Uterus (tissue), 4 donors: ENCODE results near the gene PTPRN2. TPM values are rescaled to one million over a fixed set of nuclear protein-coding genes. Genes with fewer than 3 reads are reported as not detected.

Experiments used
- DNase-seq, 2 donors: peaks; one replicate each; pipeline ENCODE4 v3.0.0-alpha.2; 2019 to 2020
- H3K27ac ChIP-seq, 2 donors: fragments of 200-600 bp; sonication (generic); 1 replicate in 1 of 2; 2 replicates in 1 of 2; pipeline ENCODE4 v1.5.1; 2016 to 2018
- H3K27me3 ChIP-seq, 2 donors: fragments of 200-600 bp; sonication (generic); one replicate each; pipeline ENCODE4 v1.5.1; 2018 to 2019; ENCODE audit warnings: control low read depth in 1 of 2
- H3K36me3 ChIP-seq, 2 donors: fragments of 200-600 bp; sonication (generic); one replicate each; pipeline ENCODE4 v1.5.1; 2019; ENCODE audit warnings: control low read depth in 1 of 2
- H3K4me1 ChIP-seq, 2 donors: fragments of 200-600 bp; sonication (generic); one replicate each; pipeline ENCODE4 v1.5.1; 2018 to 2019; ENCODE audit warnings: control low read depth in 1 of 2
- H3K4me3 ChIP-seq, 2 donors: fragments of 200-600 bp; sonication (generic); 1 replicate in 1 of 2; 2 replicates in 1 of 2; pipeline ENCODE4 v1.5.1; 2018 to 2019; ENCODE audit warnings: mild to moderate bottlenecking in 1 of 2
- H3K9me3 ChIP-seq, 2 donors: fragments of 200-600 bp; sonication (generic); one replicate each; pipeline ENCODE4 v1.5.1; 2019; ENCODE audit warnings: control low read depth in 1 of 2
- CTCF ChIP-seq, 4 experiments: fragments of 200-600 bp in 2 of 4; fragments of 450-650 bp in 2 of 4; sonication (generic) in 2 of 4; IDR thresholded peaks; one replicate each; pipeline ENCODE4 v1.5.1; 2016 to 2019; ENCODE audit warnings: antibody characterized with exemption in 4 of 4, mild to moderate bottlenecking in 2 of 4, moderate library complexity in 1 of 4
- POLR2A ChIP-seq, 2 donors: fragments of 450-650 bp; IDR thresholded peaks; one replicate each; pipeline ENCODE4 v1.6.1; 2016; ENCODE audit warnings: antibody characterized with exemption in 2 of 2, mild to moderate bottlenecking in 1 of 2, moderate library complexity in 1 of 2
- intact Hi-C: fragments of 100-400 bp; cut with DNase I; formaldehyde crosslinking; loops from one replicate; pipeline ENCODE4 v1.15.1; 2023; ENCODE audit warnings: low total_unique reads
- total RNA-seq, 4 donors: library from RNA; depleted of rRNA in 3 of 4; stranded (reverse); fragments of >200 nt in 3 of 4; gene quantifications; one replicate each; pipeline versions ENCODE4 v1.1.0 to v1.2.4, GENCODE V29; 2014 to 2023
- donor health status: DM: yes; HTN: yes; CAD: no.

Gene PTPRN2
- total RNA-seq, 4 donors from 2014 or later = 1.2 to 5.2 (median 2.3) TPM

GRCh38 chr7:158316466-158317031 lies 271.1 kb downstream of the PTPRN2 start:
- intact Hi-C loops = no loop called here
- no peak overlapping the region for H3K27ac ChIP-seq
- H3K4me3 ChIP-seq = no peak overlapping the region
- no peaks in the 10 kb centered on the region for H3K27me3 ChIP-seq
- H3K4me1 ChIP-seq = no peaks in the 10 kb centered on the region
- no peaks in the 10 kb centered on the region for H3K36me3 ChIP-seq
- no peak for DNase-seq
- no peak for TF ChIP-seq CTCF (IDR thresholded peaks at IDR 0.05)
- TF ChIP-seq POLR2A (IDR thresholded peaks at IDR 0.05) = no peak
- H3K9me3 ChIP-seq = no peaks in the 10 kb centered on the region

GRCh38 chr7:158315881-158316280 lies 271.7 kb downstream of the PTPRN2 start:
- DNase-seq = no peak
- Histone ChIP-seq H3K27ac (no peak overlapping the region), H3K9me3 (no peaks in the 10 kb centered on the region), H3K36me3 (no peaks in the 10 kb centered on the region), H3K4me3 (no peak overlapping the region), H3K4me1 (no peaks in the 10 kb centered on the region), H3K27me3 (no peaks in the 10 kb centered on the region)
- TF ChIP-seq CTCF (IDR thresholded peaks at IDR 0.05) (no peak), POLR2A (IDR thresholded peaks at IDR 0.05) (no peak)
- intact Hi-C loops = no loop called here

- intact Hi-C loops = no loop called here
- no peak for DNase-seq
- TF ChIP-seq CTCF (IDR thresholded peaks at IDR 0.05) (no peak), POLR2A (IDR thresholded peaks at IDR 0.05) (no peak)
- no peaks in the 10 kb centered on the region for H3K27me3 ChIP-seq
- H3K4me3 ChIP-seq = no peak overlapping the region
- no peaks in the 10 kb centered on the region for H3K4me1 ChIP-seq
- H3K36me3 ChIP-seq = no peaks in the 10 kb centered on the region
- no peaks in the 10 kb centered on the region for H3K9me3 ChIP-seq
- no peak overlapping the region for H3K27ac ChIP-seq
These were observed 272.3 kb downstream of the PTPRN2 start for GRCh38 chr7:158315326-158315725.

GRCh38 chr7:158314394-158314793 lies 273.2 kb downstream of the PTPRN2 start:
- DNase-seq = no peak
- H3K9me3 ChIP-seq = no peaks in the 10 kb centered on the region
- no peaks in the 10 kb centered on the region for H3K27me3 ChIP-seq
- no peak for TF ChIP-seq POLR2A (IDR thresholded peaks at IDR 0.05)
- TF ChIP-seq CTCF (IDR thresholded peaks at IDR 0.05) = no peak
- intact Hi-C loops = no loop called here
- H3K4me1 ChIP-seq = no peaks in the 10 kb centered on the region
- H3K27ac ChIP-seq = no peak overlapping the region
- no peak overlapping the region for H3K4me3 ChIP-seq
- H3K36me3 ChIP-seq = no peaks in the 10 kb centered on the region

- Histone ChIP-seq H3K4me3 (no peak overlapping the region), H3K27me3 (no peaks in the 10 kb centered on the region), H3K36me3 (no peaks in the 10 kb centered on the region), H3K27ac (no peak overlapping the region), H3K9me3 (no peaks in the 10 kb centered on the region), H3K4me1 (no peaks in the 10 kb centered on the region)
- DNase-seq = no peak
- TF ChIP-seq CTCF (IDR thresholded peaks at IDR 0.05) (no peak), POLR2A (IDR thresholded peaks at IDR 0.05) (no peak)
- intact Hi-C loops = no loop called here
These were observed 273.7 kb downstream of the PTPRN2 start for GRCh38 chr7:158313931-158314330.
